Dermis blood vessel endothelial cell (primary cell): ENCODE results near the gene ARFGEF2. TPM values are rescaled to one million over a fixed set of nuclear protein-coding genes. Genes with fewer than 3 reads are reported as not detected.
"Not testable (repeated sequence)": the region's sequence is repeated elsewhere in the genome, so short reads cannot be mapped to it uniquely, and the experiment has no call there.

Experiments used
- DNase-seq: peaks from one replicate; pipeline ENCODE4 v3.0.0; 2010
- total RNA-seq: library from RNA; depleted of rRNA; stranded (reverse); fragments of >200 nt; gene quantifications from 2 replicates; pipeline ENCODE4 v1.2.3, GENCODE V29; 2014

The ARFGEF2 gene
- total RNA-seq, 1 donor from 2014 or later: 67.7 TPM

GRCh38 chr20:48956052-48956451, 34.5 kb downstream of the ARFGEF2 start:
- no peak for DNase-seq

GRCh38 chr20:48957053-48957481, 35.6 kb downstream of the ARFGEF2 start:
- peak; percentile 52 for DNase-seq

- peak; percentile 62 for DNase-seq
Observed at GRCh38 chr20:48957533-48957932, 36.0 kb downstream of the ARFGEF2 start.

GRCh38 chr20:48958743-48959142, 37.2 kb downstream of the ARFGEF2 start:
- DNase-seq: no peak

- DNase-seq: no peak
Observed at GRCh38 chr20:48959899-48960550, 38.5 kb downstream of the ARFGEF2 start.

GRCh38 chr20:48962421-48962820, 40.9 kb downstream of the ARFGEF2 start:
- no peak for DNase-seq

GRCh38 chr20:48962976-48963771, 41.7 kb downstream of the ARFGEF2 start:
- DNase-seq: no peak

- DNase-seq: no peak
Observed at GRCh38 chr20:48965189-48965910, 43.8 kb downstream of the ARFGEF2 start.

- no peak for DNase-seq
Observed at GRCh38 chr20:48970681-48971365, 49.3 kb downstream of the ARFGEF2 start.

- DNase-seq: no peak
Observed at GRCh38 chr20:48971956-48972355, 50.4 kb downstream of the ARFGEF2 start.

- peak; percentile 85 for DNase-seq
Observed at GRCh38 chr20:48972816-48973215, 51.3 kb downstream of the ARFGEF2 start.

GRCh38 chr20:48975955-48976354, 54.4 kb downstream of the ARFGEF2 start:
- DNase-seq: peak; percentile 78

- not testable (repeated sequence) for DNase-seq
Observed at GRCh38 chr20:48979980-48980379, 58.5 kb downstream of the ARFGEF2 start.

- DNase-seq: peak; percentile 98
Observed at GRCh38 chr20:48983423-48984400, 62.2 kb downstream of the ARFGEF2 start.

- peak; percentile 30 for DNase-seq
Observed at GRCh38 chr20:48984575-48985219, 63.2 kb downstream of the ARFGEF2 start.

- peak; percentile 55 for DNase-seq
Observed at GRCh38 chr20:48986899-48987298, 65.4 kb downstream of the ARFGEF2 start.

GRCh38 chr20:48990467-48990866, 69.0 kb downstream of the ARFGEF2 start:
- DNase-seq: no peak

- peak; percentile 32 for DNase-seq
Observed at GRCh38 chr20:48995589-48995988, 74.1 kb downstream of the ARFGEF2 start.

GRCh38 chr20:48999890-49000870, 78.7 kb downstream of the ARFGEF2 start:
- DNase-seq: peak; percentile 21

GRCh38 chr20:49001741-49002140, 80.2 kb downstream of the ARFGEF2 start:
- no peak for DNase-seq
